HL-60 (cell line): ENCODE results near the gene P2RY12.

Source experiments
- DNase-seq, 2 experiments: peaks; one replicate each; pipeline ENCODE4 v3.0.0-alpha.2; 2010 to 2020; ENCODE audit warnings: low read depth in 1 of 2, low spot score in 1 of 2
- H3K27ac ChIP-seq: fragments of 250-450 bp; sonication (Bioruptor Pico); replicated peaks from 2 replicates; pipeline ENCODE4 v1.5.1; 2020; ENCODE audit warnings: mild to moderate bottlenecking, moderate library complexity
- H3K27me3 ChIP-seq: fragments of 250-450 bp; sonication (Bioruptor Pico); 2 replicates; pipeline ENCODE4 v1.5.1; 2021; ENCODE audit warnings: mild to moderate bottlenecking, moderate library complexity; ENCODE audit not compliant: insufficient read depth, poor library complexity, severe bottlenecking
- H3K4me3 ChIP-seq: replicated peaks from 2 replicates; pipeline ENCODE4 v1.5.1; 2011; ENCODE audit warnings: mild to moderate bottlenecking, control low read depth, low read length; ENCODE audit not compliant: insufficient read depth
- GABPA ChIP-seq: IDR thresholded peaks from 2 replicates; pipeline ENCODE4 v1.6.1; 2012; ENCODE audit warnings: low read depth
- POLR2AphosphoS5 ChIP-seq: IDR thresholded peaks from 2 replicates; pipeline ENCODE4 v1.6.1; 2012; ENCODE audit warnings: low read depth
- SPI1 ChIP-seq: IDR thresholded peaks from 2 replicates; pipeline ENCODE4 v1.6.1; 2012; ENCODE audit warnings: low read depth, mild to moderate bottlenecking, borderline replicate concordance
- TF ChIP-seq, protein P1 (sequence below): IDR thresholded peaks from 2 replicates; pipeline ENCODE4 v1.6.1; 2012; ENCODE audit warnings: low read depth; ENCODE audit not compliant: insufficient replicate concordance
- TF ChIP-seq, protein P2 (sequence below): IDR thresholded peaks from one replicate; pipeline ENCODE4 v1.5.1; 2011; ENCODE audit warnings: low read length, control low read depth, inconsistent platforms; ENCODE audit not compliant: insufficient read depth

The P2RY12 gene

DNA sequence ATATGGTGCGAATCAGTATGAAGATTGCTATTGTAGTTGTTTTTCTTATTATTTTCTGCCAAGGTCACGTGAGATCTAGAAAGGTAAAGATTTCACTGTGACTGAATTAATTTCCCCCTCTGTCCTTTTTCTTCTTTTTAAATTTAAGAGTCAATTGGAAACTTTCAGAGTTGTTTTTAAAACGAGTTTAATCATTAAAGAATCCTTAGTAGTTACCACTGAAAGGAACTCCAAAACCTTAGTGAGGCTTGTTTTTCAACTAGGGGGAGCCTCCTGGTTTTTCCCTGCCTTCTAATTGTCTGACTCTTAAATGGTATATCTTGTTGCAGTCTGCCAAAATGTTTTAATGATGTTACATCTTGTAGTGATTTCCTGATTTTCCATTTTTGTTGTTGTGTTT is 17.6 kb downstream of the P2RY12 start:
- no peak for DNase-seq
- H3K27me3 ChIP-seq: no peaks in the 10 kb centered on the region
- H3K4me3 ChIP-seq: no peak overlapping the region
- no peak overlapping the region for H3K27ac ChIP-seq
- TF ChIP-seq, protein P1, sequence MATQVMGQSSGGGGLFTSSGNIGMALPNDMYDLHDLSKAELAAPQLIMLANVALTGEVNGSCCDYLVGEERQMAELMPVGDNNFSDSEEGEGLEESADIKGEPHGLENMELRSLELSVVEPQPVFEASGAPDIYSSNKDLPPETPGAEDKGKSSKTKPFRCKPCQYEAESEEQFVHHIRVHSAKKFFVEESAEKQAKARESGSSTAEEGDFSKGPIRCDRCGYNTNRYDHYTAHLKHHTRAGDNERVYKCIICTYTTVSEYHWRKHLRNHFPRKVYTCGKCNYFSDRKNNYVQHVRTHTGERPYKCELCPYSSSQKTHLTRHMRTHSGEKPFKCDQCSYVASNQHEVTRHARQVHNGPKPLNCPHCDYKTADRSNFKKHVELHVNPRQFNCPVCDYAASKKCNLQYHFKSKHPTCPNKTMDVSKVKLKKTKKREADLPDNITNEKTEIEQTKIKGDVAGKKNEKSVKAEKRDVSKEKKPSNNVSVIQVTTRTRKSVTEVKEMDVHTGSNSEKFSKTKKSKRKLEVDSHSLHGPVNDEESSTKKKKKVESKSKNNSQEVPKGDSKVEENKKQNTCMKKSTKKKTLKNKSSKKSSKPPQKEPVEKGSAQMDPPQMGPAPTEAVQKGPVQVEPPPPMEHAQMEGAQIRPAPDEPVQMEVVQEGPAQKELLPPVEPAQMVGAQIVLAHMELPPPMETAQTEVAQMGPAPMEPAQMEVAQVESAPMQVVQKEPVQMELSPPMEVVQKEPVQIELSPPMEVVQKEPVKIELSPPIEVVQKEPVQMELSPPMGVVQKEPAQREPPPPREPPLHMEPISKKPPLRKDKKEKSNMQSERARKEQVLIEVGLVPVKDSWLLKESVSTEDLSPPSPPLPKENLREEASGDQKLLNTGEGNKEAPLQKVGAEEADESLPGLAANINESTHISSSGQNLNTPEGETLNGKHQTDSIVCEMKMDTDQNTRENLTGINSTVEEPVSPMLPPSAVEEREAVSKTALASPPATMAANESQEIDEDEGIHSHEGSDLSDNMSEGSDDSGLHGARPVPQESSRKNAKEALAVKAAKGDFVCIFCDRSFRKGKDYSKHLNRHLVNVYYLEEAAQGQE: no peak
- TF ChIP-seq, protein P2, sequence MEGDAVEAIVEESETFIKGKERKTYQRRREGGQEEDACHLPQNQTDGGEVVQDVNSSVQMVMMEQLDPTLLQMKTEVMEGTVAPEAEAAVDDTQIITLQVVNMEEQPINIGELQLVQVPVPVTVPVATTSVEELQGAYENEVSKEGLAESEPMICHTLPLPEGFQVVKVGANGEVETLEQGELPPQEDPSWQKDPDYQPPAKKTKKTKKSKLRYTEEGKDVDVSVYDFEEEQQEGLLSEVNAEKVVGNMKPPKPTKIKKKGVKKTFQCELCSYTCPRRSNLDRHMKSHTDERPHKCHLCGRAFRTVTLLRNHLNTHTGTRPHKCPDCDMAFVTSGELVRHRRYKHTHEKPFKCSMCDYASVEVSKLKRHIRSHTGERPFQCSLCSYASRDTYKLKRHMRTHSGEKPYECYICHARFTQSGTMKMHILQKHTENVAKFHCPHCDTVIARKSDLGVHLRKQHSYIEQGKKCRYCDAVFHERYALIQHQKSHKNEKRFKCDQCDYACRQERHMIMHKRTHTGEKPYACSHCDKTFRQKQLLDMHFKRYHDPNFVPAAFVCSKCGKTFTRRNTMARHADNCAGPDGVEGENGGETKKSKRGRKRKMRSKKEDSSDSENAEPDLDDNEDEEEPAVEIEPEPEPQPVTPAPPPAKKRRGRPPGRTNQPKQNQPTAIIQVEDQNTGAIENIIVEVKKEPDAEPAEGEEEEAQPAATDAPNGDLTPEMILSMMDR: no peak
- no peak for TF ChIP-seq SPI1
- TF ChIP-seq GABPA: no peak
- no peak for TF ChIP-seq POLR2AphosphoS5

DNA sequence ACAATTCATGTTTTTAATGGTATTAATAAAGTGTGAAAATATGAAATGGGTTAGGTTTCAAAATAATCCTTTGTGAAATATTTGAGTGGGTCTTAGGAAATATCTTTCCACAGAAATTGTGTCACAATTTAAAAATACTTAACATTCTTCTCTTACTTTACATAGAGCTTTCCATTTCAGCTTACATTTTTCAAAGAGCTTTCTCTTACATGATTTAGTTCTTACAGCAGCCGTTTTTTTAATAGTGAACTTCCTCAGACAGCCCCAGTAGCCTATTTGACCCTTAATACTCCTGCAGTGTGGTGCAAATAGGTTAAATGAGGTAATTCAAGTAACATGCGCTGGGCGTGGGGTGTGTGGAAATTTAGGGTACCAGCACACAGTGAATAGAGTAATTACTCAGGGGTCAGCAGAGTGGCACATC is 21.8 kb downstream of the P2RY12 start:
- no peaks in the 10 kb centered on the region for H3K27me3 ChIP-seq
- DNase-seq: peak; percentile 75 to 77
- TF ChIP-seq, protein P2: no peak
- TF ChIP-seq SPI1: no peak; the same call in 1 of the 2 replicates
- TF ChIP-seq, protein P1: no peak
- no peak for TF ChIP-seq GABPA
- TF ChIP-seq POLR2AphosphoS5: no peak
- peak overlapping the region; percentile 32 for H3K27ac ChIP-seq
- H3K4me3 ChIP-seq: no peak overlapping the region

DNA sequence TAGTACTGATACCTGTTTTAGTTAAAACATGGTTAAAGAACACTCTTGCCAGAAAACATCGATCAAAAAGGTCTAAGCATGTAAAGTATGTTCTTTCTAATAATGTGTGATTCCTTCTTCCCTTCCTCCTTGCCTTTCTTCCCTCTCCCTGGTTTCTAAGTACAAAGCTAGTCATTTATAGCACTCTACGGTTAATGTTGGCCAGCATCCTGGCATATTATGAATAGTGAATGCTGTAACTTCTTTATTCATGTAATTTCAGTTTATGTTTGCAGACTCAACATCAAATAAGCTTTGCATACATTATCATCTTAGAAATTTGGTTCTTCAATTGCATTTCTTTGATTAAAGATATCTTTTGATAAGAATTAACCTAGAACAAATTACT is 27.1 kb downstream of the P2RY12 start:
- no peak for DNase-seq
- TF ChIP-seq, protein P1: no peak
- TF ChIP-seq GABPA (no peak), SPI1 (no peak), POLR2AphosphoS5 (no peak)
- TF ChIP-seq, protein P2: no peak
- no peaks in the 10 kb centered on the region for H3K27me3 ChIP-seq
- no peak overlapping the region for H3K4me3 ChIP-seq
- peak overlapping the region; percentile 7; the same call in 1 of the 2 replicates for H3K27ac ChIP-seq
